GM23338 (cell line): ENCODE measurements around the gene PNRC2. TPM values are rescaled to one million over a fixed set of nuclear protein-coding genes. Genes with fewer than 3 reads are reported as not detected.
A peak's percentile ranks its signal among the peaks of the same experiment; 100 is the strongest.

Source experiments
- ATAC-seq: fragments of 200-7000 bp; cut with Tn5 transposase; 3 replicates; pipeline ENCODE4 v1.9.1; 2020
- DNase-seq: peaks from one replicate; pipeline ENCODE4 v3.0.0-alpha.2; 2015; ENCODE audit warnings: low spot score
- H2AFZ ChIP-seq: fragments of 200-600 bp; sonication (generic); 2 replicates; pipeline ENCODE4 v1.8.0; 2016; ENCODE audit warnings: antibody characterized with exemption, mild to moderate bottlenecking, moderate library complexity
- H3F3A ChIP-seq: fragments of 200-600 bp; sonication (generic); replicated peaks from 2 replicates; pipeline ENCODE4 v1.8.0; 2017; ENCODE audit warnings: antibody characterized with exemption, mixed run types, low read depth
- H3K27ac ChIP-seq: fragments of 200-600 bp; sonication (generic); 2 replicates; pipeline ENCODE4 v1.6.1; 2016; ENCODE audit warnings: low read depth
- H3K27me3 ChIP-seq: fragments of 200-600 bp; sonication (generic); 2 replicates; pipeline ENCODE4 v1.8.0; 2016; ENCODE audit warnings: mild to moderate bottlenecking, mixed run types, moderate library complexity; ENCODE audit not compliant: insufficient read depth
- H3K36me3 ChIP-seq: fragments of 200-600 bp; sonication (generic); 2 replicates; pipeline ENCODE4 v1.8.0; 2016; ENCODE audit warnings: mild to moderate bottlenecking; ENCODE audit not compliant: insufficient read depth
- H3K4me1 ChIP-seq: fragments of 200-600 bp; sonication (generic); 2 replicates; pipeline ENCODE4 v1.8.0; 2016; ENCODE audit warnings: mild to moderate bottlenecking, moderate library complexity; ENCODE audit not compliant: insufficient read depth
- H3K4me2 ChIP-seq: fragments of 200-600 bp; sonication (generic); 2 replicates; pipeline ENCODE4 v1.7.1; 2017; ENCODE audit warnings: mixed run types
- H3K4me3 ChIP-seq: fragments of 200-600 bp; sonication (generic); 2 replicates; pipeline ENCODE4 v1.6.1; 2016; ENCODE audit warnings: mixed run types
- H3K79me2 ChIP-seq: fragments of 200-600 bp; sonication (generic); replicated peaks from 2 replicates; pipeline ENCODE4 v1.8.0; 2017; ENCODE audit warnings: mild to moderate bottlenecking; ENCODE audit not compliant: insufficient read depth
- H3K9me2 ChIP-seq: fragments of 200-600 bp; sonication (generic); 2 replicates; pipeline ENCODE4 v1.8.0; 2017; ENCODE audit not compliant: insufficient read depth
- H4K20me1 ChIP-seq: fragments of 200-600 bp; sonication (generic); replicated peaks from 2 replicates; pipeline ENCODE4 v1.8.0; 2017; ENCODE audit warnings: mild to moderate bottlenecking; ENCODE audit not compliant: insufficient read depth
- H3K27ac Mint-ChIP-seq: 2 replicates; pipeline ENCODE4 v1.8.0; 2020; ENCODE audit warnings: inconsistent platforms, mild to moderate bottlenecking, moderate library complexity, mixed read lengths
- H3K27me3 Mint-ChIP-seq: 3 replicates; pipeline ENCODE4 v1.8.0; 2022; ENCODE audit warnings: low read depth, mild to moderate bottlenecking, moderate library complexity, mixed read lengths, inconsistent platforms; ENCODE audit not compliant: insufficient read depth, poor library complexity
- H3K36me3 Mint-ChIP-seq: 3 replicates; pipeline ENCODE4 v1.8.0; 2021; ENCODE audit warnings: low read depth, mild to moderate bottlenecking, inconsistent platforms, moderate library complexity, mixed read lengths
- H3K4me1 Mint-ChIP-seq: 3 replicates; pipeline ENCODE4 v1.8.0; 2020; ENCODE audit warnings: mild to moderate bottlenecking, inconsistent platforms, mixed read lengths
- H3K4me3 Mint-ChIP-seq: 3 replicates; pipeline ENCODE4 v1.8.0; 2021; ENCODE audit warnings: moderate library complexity, mild to moderate bottlenecking, inconsistent platforms, mixed read lengths
- H3K9me3 Mint-ChIP-seq: 3 replicates; pipeline ENCODE4 v1.8.0; 2020; ENCODE audit warnings: moderate library complexity, mild to moderate bottlenecking, inconsistent platforms, mixed read lengths
- CREB1 ChIP-seq: fragments of 250-450 bp; sonication (Bioruptor Pico); IDR thresholded peaks from 2 replicates; pipeline ENCODE4 v1.5.0; 2020; ENCODE audit warnings: low read depth, mild to moderate bottlenecking, moderate library complexity
- CTCF ChIP-seq, 2 experiments: fragments of 200-600 bp in 1 of 2; sonication (generic) in 1 of 2; conservative IDR thresholded peaks; 2 replicates each; pipeline versions ENCODE4 v1.5.1 to v1.6.1; 2016 to 2017; ENCODE audit warnings: antibody characterized with exemption in 2 of 2, low read depth in 2 of 2, mild to moderate bottlenecking in 2 of 2, moderate library complexity in 1 of 2
- ETS1 ChIP-seq: IDR thresholded peaks from 2 replicates; pipeline ENCODE4 v1.6.1; 2016; ENCODE audit warnings: antibody characterized with exemption
- EZH2 ChIP-seq: fragments of 200-600 bp; sonication (generic); IDR thresholded peaks from one replicate; pipeline ENCODE4 v1.8.0; 2017; ENCODE audit warnings: antibody characterized with exemption, mild to moderate bottlenecking, low read depth; ENCODE audit not compliant: unreplicated experiment
- EZH2phosphoT487 ChIP-seq: fragments of 200-600 bp; sonication (generic); IDR thresholded peaks from one replicate; pipeline ENCODE4 v1.8.1; 2018; ENCODE audit warnings: antibody characterized with exemption; ENCODE audit not compliant: unreplicated experiment
- JUNB ChIP-seq: IDR thresholded peaks from one replicate; pipeline ENCODE4 v1.6.1; 2016; ENCODE audit warnings: antibody characterized with exemption; ENCODE audit not compliant: unreplicated experiment
- NANOG ChIP-seq: IDR thresholded peaks from 2 replicates; pipeline ENCODE4 v1.6.1; 2016; ENCODE audit warnings: antibody characterized with exemption, borderline replicate concordance
- POLR2AphosphoS5 ChIP-seq: IDR thresholded peaks from 2 replicates; pipeline ENCODE4 v1.6.1; 2016; ENCODE audit warnings: antibody characterized with exemption, low read depth
- REST ChIP-seq: IDR thresholded peaks from one replicate; pipeline ENCODE4 v1.6.1; 2018; ENCODE audit warnings: antibody characterized with exemption; ENCODE audit not compliant: unreplicated experiment
- STAT1 ChIP-seq: IDR thresholded peaks from one replicate; pipeline ENCODE4 v1.6.1; 2016; ENCODE audit warnings: antibody characterized with exemption; ENCODE audit not compliant: unreplicated experiment
- ZNF114 ChIP-seq: fragments of 250-450 bp; sonication (Bioruptor Pico); IDR thresholded peaks from 2 replicates; pipeline ENCODE4 v1.5.0; 2020; ENCODE audit warnings: mild to moderate bottlenecking, moderate library complexity
- ZNF331 ChIP-seq: fragments of 250-450 bp; sonication (Bioruptor Pico); IDR thresholded peaks from 2 replicates; pipeline ENCODE4 v1.5.0; 2020; ENCODE audit warnings: low read depth, mild to moderate bottlenecking, moderate library complexity
- ZNF462 ChIP-seq: fragments of 250-450 bp; sonication (Bioruptor Pico); IDR thresholded peaks from 2 replicates; pipeline ENCODE4 v1.5.0; 2020; ENCODE audit warnings: mild to moderate bottlenecking, moderate library complexity
- polyA plus RNA-seq: library from polyadenylated mRNA; unstranded; fragments of >200 nt; fragmentation: Nextera tagmentation; extraction: Ambion mirVana; gene quantifications from 2 replicates; pipeline ENCODE4 v1.2.1, GENCODE V29; 2016
- total RNA-seq: library from RNA; depleted of rRNA; stranded (reverse); fragments of >200 nt; shearing (Covaris generic); gene quantifications from 2 replicates; pipeline ENCODE4 v1.2.3, GENCODE V29; 2014

PNRC2 gene
- total and polyA plus RNA-seq, 2 experiments from 2014 or later = 157 to 237 TPM

- H3K4me3 ChIP-seq = no peak overlapping the region
Measured at GRCh38 chr1:23910553-23911246, 48.9 kb upstream of the PNRC2 start.

More at GRCh38 chr1:23910553-23911246, 48.9 kb upstream of the PNRC2 start:
- H3K36me3 Mint-ChIP-seq = no peaks in the 10 kb centered on the region
- Histone ChIP-seq H3K79me2 (no peaks in the 10 kb centered on the region), H4K20me1 (no peaks in the 10 kb centered on the region), H3K36me3 (no peaks in the 10 kb centered on the region), H3K27me3 (no peaks in the 10 kb centered on the region), H3K4me2 (no peak overlapping the region), H3K27ac (no peak overlapping the region), H3F3A (no peaks in the 10 kb centered on the region), H2AFZ (peak overlapping the region; percentile 82; the same call in 1 of the 2 replicates), H3K4me1 (no peaks in the 10 kb centered on the region; the same call in 1 of the 2 replicates), H3K9me2 (no peaks in the 10 kb centered on the region)
- H3K4me1 Mint-ChIP-seq = peaks cover 4% of the 10 kb centered on the region; the same call in 2 of the 3 replicates
- H3K9me3 Mint-ChIP-seq = no peaks in the 10 kb centered on the region
- no peak overlapping the region for H3K4me3 Mint-ChIP-seq
- TF ChIP-seq REST (no peak), JUNB (no peak), ZNF114 (no peak), NANOG (no peak), CTCF (conservative IDR thresholded peaks at IDR 0.05; ENCODE audit: low read depth in 2 of 2) (no peak), EZH2phosphoT487 (no peak), STAT1 (no peak), EZH2 (no peak), CREB1 (no peak), ZNF462 (CRISPR knock-in tag) (no peak), POLR2AphosphoS5 (no peak), ZNF331 (CRISPR knock-in tag) (no peak), ETS1 (no peak)
- H3K27ac Mint-ChIP-seq = no peak overlapping the region
- no peak for ATAC-seq
- no peak for DNase-seq
- peaks cover 2% of the 10 kb centered on the region for H3K27me3 Mint-ChIP-seq
